IMR-90 (cell line): ENCODE data around the gene DOCK2. TPM values are rescaled to one million over a fixed set of nuclear protein-coding genes. Genes with fewer than 3 reads are reported as not detected.

Experiments used
- ATAC-seq: fragments of 200-7000 bp; cut with Tn5 transposase; 2 replicates; pipeline ENCODE4 v1.9.1; 2020; ENCODE audit warnings: low read depth, mild to moderate bottlenecking, moderate library complexity
- BruUV-seq: library from RNA; stranded (reverse); fragments of 400-500 nt; replicated peaks from 2 replicates; lab custom pipeline; 2021; lab: Mats Ljungman, UMichigan
- CTCF ChIA-PET: fragments of 300-600 bp; formaldehyde crosslinking; extraction: SDS; loops from one replicate; lab custom pipeline; 2021; ENCODE audit warnings: antibody characterized with exemption; lab: Yijun Ruan, JAX
- POLR2A ChIA-PET: fragments of 300-600 bp; sonication (Branson Sonifier 250); formaldehyde crosslinking; loops from one replicate; lab custom pipeline; 2022; ENCODE audit warnings: antibody characterized with exemption; ENCODE audit not compliant: unreplicated experiment; lab: Charles Lee
- DNase-seq: peaks from one replicate; pipeline ENCODE4 v3.0.0; 2013
- H2AFZ ChIP-seq: replicated peaks from 2 replicates; pipeline ENCODE3; 2013; ENCODE audit warnings: low read length, mild to moderate bottlenecking; ENCODE audit not compliant: poor library complexity
- H2AK5ac ChIP-seq: 2 replicates; pipeline ENCODE4 v1.6.1; 2013; ENCODE audit warnings: low read depth, low read length, inconsistent platforms
- H2AK9ac ChIP-seq: replicated peaks from 2 replicates; pipeline ENCODE3; 2013; ENCODE audit warnings: mild to moderate bottlenecking, low read depth, low read length, moderate library complexity; ENCODE audit not compliant: poor library complexity
- H2BK120ac ChIP-seq: 2 replicates; pipeline ENCODE4 v1.6.1; 2013; ENCODE audit warnings: low read depth, low read length, inconsistent platforms
- H2BK15ac ChIP-seq: 3 replicates; pipeline ENCODE4 v1.6.1; 2013; ENCODE audit warnings: low read depth, low read length, inconsistent platforms
- H2BK20ac ChIP-seq: 2 replicates; pipeline ENCODE4 v1.6.1; 2013; ENCODE audit warnings: low read depth, mild to moderate bottlenecking, inconsistent platforms, low read length, moderate library complexity
- H2BK5ac ChIP-seq: 2 replicates; pipeline ENCODE4 v1.6.1; 2013; ENCODE audit warnings: mild to moderate bottlenecking, low read depth, low read length, inconsistent platforms; ENCODE audit not compliant: poor library complexity, severe bottlenecking
- H3K14ac ChIP-seq: replicated peaks from 2 replicates; pipeline ENCODE4 v1.6.1; 2013; ENCODE audit warnings: low read depth, low read length, inconsistent platforms
- H3K18ac ChIP-seq: 2 replicates; pipeline ENCODE4 v1.6.1; 2013; ENCODE audit warnings: low read depth, low read length, control low read depth
- H3K23ac ChIP-seq: 2 replicates; pipeline ENCODE4 v1.6.1; 2013; ENCODE audit warnings: low read depth, low read length, inconsistent platforms
- H3K27ac ChIP-seq: 2 replicates; pipeline ENCODE4 v1.5.1; 2013; ENCODE audit warnings: mild to moderate bottlenecking, control low read depth, low read length; ENCODE audit not compliant: insufficient read depth
- H3K27me3 ChIP-seq: 2 replicates; pipeline ENCODE4 v1.6.1; 2013; ENCODE audit warnings: low read length; ENCODE audit not compliant: control insufficient read depth, insufficient read depth
- H3K36me3 ChIP-seq: 2 replicates; pipeline ENCODE4 v1.6.1; 2013; ENCODE audit warnings: low read length, mixed read lengths; ENCODE audit not compliant: control insufficient read depth, insufficient read depth
- H3K4ac ChIP-seq: 2 replicates; pipeline ENCODE4 v1.6.1; 2013; ENCODE audit warnings: low read depth, low read length, inconsistent platforms
- H3K4me1 ChIP-seq: 2 replicates; pipeline ENCODE4 v1.6.1; 2013; ENCODE audit warnings: low read length, mixed read lengths; ENCODE audit not compliant: control insufficient read depth, insufficient read depth
- H3K4me2 ChIP-seq: 2 replicates; pipeline ENCODE4 v1.6.1; 2013; ENCODE audit warnings: low read depth, mild to moderate bottlenecking, control low read depth, low read length, moderate library complexity
- H3K4me3 ChIP-seq: 2 replicates; pipeline ENCODE4 v1.5.1; 2013; ENCODE audit warnings: low read depth, mild to moderate bottlenecking, control low read depth, low read length, moderate library complexity; ENCODE audit not compliant: insufficient read depth
- H3K56ac ChIP-seq: 2 replicates; pipeline ENCODE4 v1.6.1; 2013; ENCODE audit warnings: low read length, inconsistent platforms; ENCODE audit not compliant: insufficient read depth; ENCODE audit errors: extremely low read depth
- H3K79me1 ChIP-seq, 2 experiments: 2 replicates each; pipeline ENCODE4 v1.6.1; 2013; ENCODE audit warnings: low read length in 2 of 2, inconsistent platforms in 1 of 2, low read depth in 1 of 2
- H3K9ac ChIP-seq: 2 replicates; pipeline ENCODE4 v1.6.1; 2013; ENCODE audit warnings: low read depth, low read length, control low read depth
- H3K9me1 ChIP-seq: 2 replicates; pipeline ENCODE4 v1.6.1; 2013; ENCODE audit warnings: low read length, inconsistent platforms; ENCODE audit not compliant: insufficient read depth
- H3K9me3 ChIP-seq: 2 replicates; pipeline ENCODE4 v1.6.1; 2013; ENCODE audit warnings: low read length; ENCODE audit not compliant: control insufficient read depth, insufficient read depth
- H4K20me1 ChIP-seq: 2 replicates; pipeline ENCODE4 v1.6.1; 2013; ENCODE audit warnings: low read length, inconsistent platforms; ENCODE audit not compliant: insufficient read depth
- H4K5ac ChIP-seq: 2 replicates; pipeline ENCODE4 v1.6.1; 2013; ENCODE audit warnings: mild to moderate bottlenecking, low read depth, low read length, control low read depth
- H4K8ac ChIP-seq, 2 experiments: 2 replicates each; pipeline ENCODE4 v1.6.1; 2013; ENCODE audit warnings: low read depth in 2 of 2, low read length in 2 of 2, control low read depth in 1 of 2, inconsistent platforms in 1 of 2
- H4K91ac ChIP-seq: 2 replicates; pipeline ENCODE4 v1.6.1; 2013; ENCODE audit warnings: low read depth, low read length, inconsistent platforms; ENCODE audit not compliant: insufficient read depth
- BHLHE40 ChIP-seq: fragments of 150-350 bp; IDR thresholded peaks from 2 replicates; pipeline ENCODE4 v1.6.1; 2016; ENCODE audit warnings: mild to moderate bottlenecking, low read depth, low read length
- CEBPB ChIP-seq: IDR thresholded peaks from 2 replicates; pipeline ENCODE4 v1.6.1; 2012; ENCODE audit warnings: low read depth, low read length, improper control_type of control experiment
- CHD1 ChIP-seq: IDR thresholded peaks from 2 replicates; pipeline ENCODE4 v1.6.1; 2012; ENCODE audit warnings: low read depth, low read length, improper control_type of control experiment
- CTCF ChIP-seq: conservative IDR thresholded peaks from 2 replicates; pipeline ENCODE4 v1.5.1; 2012; ENCODE audit warnings: mild to moderate bottlenecking, low read depth, low read length, improper control_type of control experiment
- ELK1 ChIP-seq: fragments of 150-350 bp; IDR thresholded peaks from 2 replicates; pipeline ENCODE4 v1.6.1; 2016; ENCODE audit warnings: low read depth, mild to moderate bottlenecking, low read length, moderate library complexity, borderline replicate concordance
- FOS ChIP-seq: fragments of 150-350 bp; IDR thresholded peaks from 2 replicates; pipeline ENCODE4 v1.6.1; 2016; ENCODE audit warnings: low read depth, low read length
- MAFK ChIP-seq: IDR thresholded peaks from 2 replicates; pipeline ENCODE4 v1.6.1; 2012; ENCODE audit warnings: low read depth, low read length, improper control_type of control experiment
- MAZ ChIP-seq: IDR thresholded peaks from 2 replicates; pipeline ENCODE4 v1.6.1; 2012; ENCODE audit warnings: low read depth, mild to moderate bottlenecking, low read length, improper control_type of control experiment, moderate library complexity, borderline replicate concordance
- MXI1 ChIP-seq: IDR thresholded peaks from 2 replicates; pipeline ENCODE4 v1.6.1; 2012; ENCODE audit warnings: low read depth, mild to moderate bottlenecking, low read length, moderate library complexity, borderline replicate concordance
- NFE2L2 ChIP-seq: fragments of 150-350 bp; IDR thresholded peaks from 2 replicates; pipeline ENCODE4 v1.6.1; 2016; ENCODE audit warnings: low read depth, mild to moderate bottlenecking, low read length
- POLR2A ChIP-seq: IDR thresholded peaks from 2 replicates; pipeline ENCODE4 v1.6.1; 2012; ENCODE audit warnings: mild to moderate bottlenecking, low read depth, low read length
- RAD21 ChIP-seq: IDR thresholded peaks from 2 replicates; pipeline ENCODE4 v1.6.1; 2012; ENCODE audit warnings: low read length, improper control_type of control experiment
- RCOR1 ChIP-seq: IDR thresholded peaks from 2 replicates; pipeline ENCODE4 v1.6.1; 2012; ENCODE audit warnings: mild to moderate bottlenecking, low read length, improper control_type of control experiment; ENCODE audit not compliant: insufficient replicate concordance
- RFX5 ChIP-seq: IDR thresholded peaks from 2 replicates; pipeline ENCODE4 v1.8.0; 2012; ENCODE audit warnings: low read depth, mild to moderate bottlenecking, low read length, moderate library complexity
- SMC3 ChIP-seq: fragments of 150-350 bp; IDR thresholded peaks from 2 replicates; pipeline ENCODE4 v1.6.1; 2016; ENCODE audit warnings: low read depth, mild to moderate bottlenecking, antibody characterized with exemption, low read length, moderate library complexity
- WGBS, 2 experiments: methylation state at CpG; one replicate each; pipeline versions ENCODE4 v1.1.5 to v1.1.7; 2013; ENCODE audit warnings: missing lambda C conversion rate in 2 of 2; ENCODE audit not compliant: insufficient read length in 1 of 2; ENCODE audit errors: extremely low coverage in 2 of 2; 5-methylcytosine and 5-hydroxymethylcytosine counted together
- dilution Hi-C: fragments of 300-500 bp; cut with HindIII; formaldehyde crosslinking; loops from one replicate; pipeline ENCODE4 v1.14.3; 2018; ENCODE audit warnings: low sequenced_read_pairs; ENCODE audit not compliant: unreplicated experiment
- in situ Hi-C: fragments of 300-500 bp; cut with MboI; formaldehyde crosslinking; loops from 3 replicates; pipeline ENCODE4 v1.14.3; 2019; ENCODE audit warnings: low sequenced_read_pairs, inconsistent platforms, mixed read lengths
- intact Hi-C: fragments of 100-400 bp; cut with micrococcal nuclease; formaldehyde crosslinking; loops from 2 replicates; pipeline ENCODE4 v1.10.0; 2022
- polyA plus RNA-seq, 3 experiments: library from polyadenylated mRNA; depleted of rRNA; stranded (reverse); fragments of >200 nt; gene quantifications; 2 replicates each; pipeline ENCODE4 v1.2.3, GENCODE V29; 2012; ENCODE audit warnings: low replicate concordance in 1 of 3
- total RNA-seq: library from RNA; depleted of rRNA; stranded (reverse); fragments of >200 nt; gene quantifications from 2 replicates; pipeline ENCODE4 v1.2.3, GENCODE V29; 2012
- TF ChIP-seq, protein P1 (sequence below): fragments of 150-350 bp; IDR thresholded peaks from 2 replicates; pipeline ENCODE4 v1.6.1; 2017; ENCODE audit warnings: mild to moderate bottlenecking, antibody characterized with exemption, low read length, low read depth

Gene DOCK2
- total and polyA plus RNA-seq, 2 of the 4 experiments (the other 2 are of a cell fraction) = 0.72 to 3.0 TPM

DNA sequence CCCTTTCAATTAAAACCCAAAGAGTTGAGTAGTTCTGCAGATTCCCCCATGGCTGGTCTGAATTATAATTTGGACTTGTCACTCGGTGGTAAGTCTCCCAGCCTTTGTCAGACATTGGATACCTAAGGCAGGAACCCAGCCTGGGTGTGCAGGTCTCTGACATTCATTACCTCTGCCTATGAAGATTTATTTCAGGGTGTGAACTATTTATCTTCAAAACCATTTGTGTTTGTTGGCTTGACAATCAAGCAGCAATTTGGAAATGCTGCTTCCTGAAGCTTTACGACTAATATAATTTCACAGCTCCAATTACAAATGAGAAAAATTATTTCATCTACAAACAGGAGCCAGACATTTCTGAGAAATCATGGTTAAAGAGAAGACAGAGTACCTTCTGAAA lies 160.5 kb downstream of the DOCK2 start:
- no peak overlapping the region for H2BK5ac ChIP-seq
- no CpG with 5 or more reads among the region's 2 CpGs for WGBS, 2 experiments
- no peaks in the 10 kb centered on the region for H3K36me3 ChIP-seq
- H4K8ac ChIP-seq = no peak overlapping the region
- TF ChIP-seq MAZ (no peak), CTCF (no peak), POLR2A (no peak), CHD1 (no peak), RCOR1 (no peak), RFX5 (no peak), RAD21 (no peak), FOS (no peak), NFE2L2 (no peak), CEBPB (no peak), MAFK (no peak), BHLHE40 (no peak), SMC3 (no peak), ELK1 (no peak), MXI1 (no peak)
- TF ChIP-seq, protein P1, sequence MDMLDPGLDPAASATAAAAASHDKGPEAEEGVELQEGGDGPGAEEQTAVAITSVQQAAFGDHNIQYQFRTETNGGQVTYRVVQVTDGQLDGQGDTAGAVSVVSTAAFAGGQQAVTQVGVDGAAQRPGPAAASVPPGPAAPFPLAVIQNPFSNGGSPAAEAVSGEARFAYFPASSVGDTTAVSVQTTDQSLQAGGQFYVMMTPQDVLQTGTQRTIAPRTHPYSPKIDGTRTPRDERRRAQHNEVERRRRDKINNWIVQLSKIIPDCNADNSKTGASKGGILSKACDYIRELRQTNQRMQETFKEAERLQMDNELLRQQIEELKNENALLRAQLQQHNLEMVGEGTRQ = no peak
- H4K91ac ChIP-seq = no peak overlapping the region
- no TSS peak for BruUV-seq
- H2BK120ac ChIP-seq = no peak overlapping the region
- H4K5ac ChIP-seq = no peak overlapping the region
- H3K23ac ChIP-seq = no peak overlapping the region
- H3K4me3 ChIP-seq = no peak overlapping the region
- no peaks in the 10 kb centered on the region for H3K79me1 ChIP-seq
- no peak overlapping the region for H3K14ac ChIP-seq
- H3K9ac ChIP-seq = no peak overlapping the region
- dilution Hi-C loops (no loop called here), in situ Hi-C loops (no loop called here), intact Hi-C loops (no loop called here)
- H3K4ac ChIP-seq = no peak overlapping the region
- no peak overlapping the region for H3K56ac ChIP-seq
- H3K18ac ChIP-seq = no peak overlapping the region
- H2AK5ac ChIP-seq = no peak overlapping the region
- H3K27ac ChIP-seq = no peak overlapping the region
- H2AK9ac ChIP-seq = no peak overlapping the region
- no peak overlapping the region for H3K4me2 ChIP-seq
- ChIA-PET CTCF (interaction anchor here (1.5 kb wide), 1 partner anchor 183 kb away, joined by 3 read pairs; no protein-coding TSS in a partner anchor), POLR2A (no interaction called here)
- peaks cover 4% of the 10 kb centered on the region; the same call in 1 of the 2 replicates for H3K9me1 ChIP-seq
- ATAC-seq (no peak), DNase-seq (no peak)
- no peaks in the 10 kb centered on the region for H4K20me1 ChIP-seq
- no peaks in the 10 kb centered on the region for H3K9me3 ChIP-seq
- H2AFZ ChIP-seq = no peak overlapping the region
- peaks cover 4% of the 10 kb centered on the region for H3K4me1 ChIP-seq
- H3K27me3 ChIP-seq = no peaks in the 10 kb centered on the region
- no peak overlapping the region for H2BK15ac ChIP-seq
- H2BK20ac ChIP-seq = no peak overlapping the region
